Activated CD4-positive, alpha-beta T cell treated with anti-CD3 and anti-CD28 coated beads, Interleukin-2, Interleukin-6, amounts not matched to agents 100 ng/mL and 50 ng/mL, durations not matched to agents 16 hours and 8 hours (primary cell): ENCODE measurements around the gene PSD2.

ENCODE experiments used
- DNase-seq: peaks from one replicate; pipeline ENCODE4 v3.0.0-alpha.2; 2020

PSD2 gene

DNA sequence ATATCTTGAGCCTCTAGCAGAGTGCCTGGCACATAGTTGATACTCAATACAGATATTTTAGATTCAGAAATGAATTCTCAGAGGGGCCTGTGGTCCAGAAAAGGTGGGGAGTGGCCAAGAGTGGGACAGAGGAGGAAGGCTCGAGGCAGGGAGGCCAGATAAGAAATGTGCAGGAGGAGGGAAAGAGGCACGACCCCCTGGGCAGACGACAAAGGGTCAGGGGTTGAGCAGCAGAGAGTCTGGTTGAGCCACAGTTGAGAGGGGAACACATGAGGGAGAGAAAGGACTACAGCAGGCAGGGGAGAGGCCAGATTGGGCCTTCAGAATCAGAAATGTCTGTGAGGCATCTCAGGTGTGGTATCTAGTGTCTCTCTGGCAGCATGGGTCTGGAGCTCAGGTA is 89.1 kb downstream of the PSD2 start:
- no peak for DNase-seq

DNA sequence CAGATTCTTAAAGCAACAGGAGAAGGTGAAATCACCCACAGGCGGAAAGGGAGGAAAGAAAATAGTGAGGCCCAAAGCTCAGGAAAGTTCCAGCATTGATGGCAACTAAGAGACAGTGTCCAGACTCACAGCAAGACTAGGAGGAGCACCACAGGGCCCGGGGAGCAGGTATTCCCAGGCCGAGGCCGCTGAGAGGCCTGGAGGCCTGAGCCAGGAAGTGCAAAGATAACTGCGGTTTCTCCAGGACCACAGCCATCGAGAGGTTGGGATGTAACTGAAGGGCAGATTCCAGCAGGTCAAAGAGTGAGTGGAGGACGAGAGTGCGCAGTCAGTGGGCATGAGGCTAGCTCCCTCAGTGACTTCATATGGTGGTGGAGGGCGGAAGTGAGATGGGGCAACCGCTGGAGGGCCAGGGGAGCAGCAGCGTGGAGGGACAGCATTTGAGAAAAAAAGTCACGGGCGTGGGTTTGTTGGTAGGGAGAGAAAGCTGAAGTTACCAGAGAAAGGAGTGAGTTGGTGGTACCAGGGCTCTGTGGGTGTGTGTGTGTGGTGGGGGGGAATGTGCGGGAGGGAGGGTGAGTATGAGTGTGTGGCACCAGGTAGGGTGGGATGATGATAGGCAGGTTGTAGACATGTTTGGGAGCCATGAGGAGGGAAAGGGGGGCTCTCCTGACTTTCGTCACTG is 89.7 kb downstream of the PSD2 start:
- DNase-seq = no peak

GRCh38 chr5:139885857-139886208 is 90.2 kb downstream of the PSD2 start:
- DNase-seq = no peak

DNA sequence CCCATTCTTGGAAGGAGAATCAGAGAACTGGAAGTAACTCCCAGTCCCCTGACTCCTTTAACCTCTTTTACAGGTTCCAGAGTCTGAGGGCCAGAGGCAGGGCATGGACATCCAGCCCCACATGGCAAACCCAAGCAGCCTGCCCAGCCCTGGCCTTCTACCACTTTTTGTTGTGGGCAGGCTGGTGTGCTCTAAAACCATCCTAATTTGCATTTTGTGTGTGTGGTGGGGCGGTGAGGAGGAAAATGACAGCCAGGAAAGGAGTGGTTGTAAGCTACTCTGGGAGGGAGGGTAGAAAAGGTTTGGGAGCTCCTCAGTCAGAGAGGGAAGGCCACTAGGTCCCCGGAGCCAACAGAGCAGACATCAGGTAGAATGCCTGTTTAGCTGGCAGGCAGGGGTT is 90.6 kb downstream of the PSD2 start:
- no peak for DNase-seq

DNA sequence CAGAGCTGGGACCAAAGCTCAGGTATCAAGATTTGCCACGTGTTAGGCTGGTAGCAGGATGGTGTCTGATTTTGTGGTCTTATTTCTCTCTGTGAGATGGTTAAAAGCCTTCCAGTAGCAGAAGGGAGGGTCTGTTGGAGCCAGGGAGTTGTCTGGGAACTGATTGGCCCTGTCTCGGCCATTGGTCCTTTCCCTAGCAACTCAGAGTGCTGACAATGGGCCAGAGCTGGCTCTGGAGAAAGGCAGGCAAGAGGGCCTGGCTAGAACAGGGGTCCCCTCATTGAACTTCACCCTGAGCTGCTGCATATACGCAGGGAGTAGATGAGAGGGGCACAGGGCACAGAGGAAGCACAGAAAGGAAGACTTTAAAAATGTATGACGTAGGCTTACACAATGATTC is 92.8 kb downstream of the PSD2 start:
- DNase-seq = no peak

DNA sequence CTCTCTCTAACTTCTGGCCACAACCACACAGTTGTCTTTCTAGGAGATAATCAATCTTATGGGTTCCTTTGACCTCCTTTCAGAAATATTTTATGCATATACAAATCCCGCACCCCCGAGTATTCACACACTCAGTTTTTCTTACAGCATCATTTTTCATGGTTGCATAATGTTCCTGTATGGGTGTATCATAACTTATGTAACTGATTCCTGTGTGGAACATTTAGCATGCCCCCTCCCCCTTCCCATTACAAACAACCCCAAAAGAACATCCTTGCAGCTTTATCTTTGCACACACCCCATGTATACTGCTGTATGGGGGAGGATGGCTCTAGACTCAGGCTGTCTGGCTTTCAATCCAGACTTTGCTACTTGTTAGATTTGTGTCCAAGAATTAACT is 93.8 kb downstream of the PSD2 start:
- DNase-seq = no peak

GRCh38 chr5:139893873-139894272 is 98.3 kb downstream of the PSD2 start:
- no peak for DNase-seq
